MCF 10A (cell line): ENCODE measurements around the gene BRSK1. TPM values are rescaled to one million over a fixed set of nuclear protein-coding genes. Genes with fewer than 3 reads are reported as not detected.

Source experiments
- BruUV-seq: library from RNA; stranded (reverse); fragments of 400-500 nt; replicated peaks from 2 replicates; lab custom pipeline; 2021; lab: Mats Ljungman, UMichigan
- CTCF ChIA-PET: fragments of 300-600 bp; sonication (Branson Sonifier 250); formaldehyde crosslinking; extraction: SDS; loops from one replicate; lab custom pipeline; 2021; ENCODE audit warnings: antibody characterized with exemption, inconsistent platforms; lab: Yijun Ruan, JAX
- POLR2A ChIA-PET: fragments of 300-600, 350-650 bp; sonication (Branson Sonifier 250); formaldehyde crosslinking; extraction: SDS; loops from one replicate; lab custom pipeline; 2020; ENCODE audit warnings: antibody characterized with exemption, inconsistent platforms; lab: Yijun Ruan, JAX
- DNase-seq: peaks from one replicate; pipeline ENCODE4 v3.0.0-alpha.2; 2018; ENCODE audit not compliant: unreplicated experiment
- H3K27ac Mint-ChIP-seq: one replicate; pipeline ENCODE4 v1.8.0; 2022; ENCODE audit warnings: mild to moderate bottlenecking, low read depth, mixed read lengths; ENCODE audit not compliant: unreplicated experiment
- H3K27me3 Mint-ChIP-seq: one replicate; pipeline ENCODE4 v1.8.0; 2022; ENCODE audit warnings: mixed read lengths; ENCODE audit not compliant: insufficient read depth, unreplicated experiment
- H3K36me3 Mint-ChIP-seq: one replicate; pipeline ENCODE4 v1.8.0; 2022; ENCODE audit warnings: mild to moderate bottlenecking, moderate library complexity, mixed read lengths; ENCODE audit not compliant: insufficient read depth, unreplicated experiment
- H3K4me1 Mint-ChIP-seq: one replicate; pipeline ENCODE4 v1.8.0; 2022; ENCODE audit warnings: mixed read lengths; ENCODE audit not compliant: insufficient read depth, unreplicated experiment
- H3K4me3 Mint-ChIP-seq: one replicate; pipeline ENCODE4 v1.8.0; 2022; ENCODE audit warnings: mild to moderate bottlenecking, moderate library complexity, mixed read lengths; ENCODE audit not compliant: unreplicated experiment
- H3K9me3 Mint-ChIP-seq: one replicate; pipeline ENCODE4 v1.8.0; 2022; ENCODE audit warnings: mixed read lengths; ENCODE audit not compliant: unreplicated experiment
- CTCF ChIP-seq: fragments of 200-600 bp; IDR thresholded peaks from one replicate; pipeline ENCODE4 v1.8.0; 2022; ENCODE audit warnings: antibody characterized with exemption, mild to moderate bottlenecking; ENCODE audit not compliant: unreplicated experiment
- intact Hi-C: fragments of 100-400 bp; cut with micrococcal nuclease; formaldehyde crosslinking; loops from 2 replicates; pipeline ENCODE4 v1.14.1; 2022
- total RNA-seq: library from RNA; stranded (reverse); gene quantifications from 2 replicates; pipeline ENCODE4 v1.2.3, GENCODE V29; 2022

BRSK1 gene
- total RNA-seq, 1 experiment from 2014 or later = 5.1 TPM

GRCh38 chr19:55289117-55289796, 5.5 kb downstream of the BRSK1 start:
- Mint-ChIP-seq H3K9me3 (no peaks in the 10 kb centered on the region), H3K36me3 (peaks cover 5% of the 10 kb centered on the region), H3K4me1 (peaks cover 5% of the 10 kb centered on the region), H3K4me3 (no peak overlapping the region), H3K27ac (no peak overlapping the region), H3K27me3 (no peaks in the 10 kb centered on the region)
- ChIA-PET POLR2A (no interaction called here), CTCF (no interaction called here)
- no TSS peak for BruUV-seq
- no peak for DNase-seq
- TF ChIP-seq CTCF = no peak
- intact Hi-C loops = no loop called here

GRCh38 chr19:55297267-55297666, 13.5 kb downstream of the BRSK1 start:
- POLR2A ChIA-PET = no interaction called here
- Mint-ChIP-seq H3K4me1 (peaks cover under 1% of the 10 kb centered on the region), H3K4me3 (no peak overlapping the region), H3K9me3 (no peaks in the 10 kb centered on the region), H3K27me3 (no peaks in the 10 kb centered on the region), H3K36me3 (peaks cover 6% of the 10 kb centered on the region), H3K27ac (no peak overlapping the region)
- BruUV-seq = no TSS peak
- CTCF ChIA-PET = interaction anchor here (1.5 to 2.8 kb wide), 2 partner anchors 9 to 86 kb away, joined by 3 to 9 read pairs; partner anchors contain the start of gene TMEM238
- TF ChIP-seq CTCF = no peak
- no peak for DNase-seq
- intact Hi-C loops = no loop called here

- no peak overlapping the region for H3K27ac Mint-ChIP-seq
- no peaks in the 10 kb centered on the region for H3K9me3 Mint-ChIP-seq
- H3K36me3 Mint-ChIP-seq = peaks cover 6% of the 10 kb centered on the region
- TF ChIP-seq CTCF = no peak
- BruUV-seq = no TSS peak
- DNase-seq = no peak
- H3K4me3 Mint-ChIP-seq = no peak overlapping the region
- ChIA-PET CTCF (interaction anchor here (0.6 to 4.2 kb wide), 6 partner anchors 7 to 155 kb away, joined by 3 to 58 read pairs (median 27); partner anchors contain the start of gene TMEM238), POLR2A (no interaction called here)
- no peaks in the 10 kb centered on the region for H3K27me3 Mint-ChIP-seq
- no peaks in the 10 kb centered on the region for H3K4me1 Mint-ChIP-seq
- intact Hi-C loops = no loop called here
These were observed 16.2 kb downstream of the BRSK1 start for GRCh38 chr19:55299991-55300390.

GRCh38 chr19:55300886-55301458, 17.2 kb downstream of the BRSK1 start:
- intact Hi-C loops = no loop called here
- POLR2A ChIA-PET = interaction anchor here (0.6 to 3.0 kb wide), 9 partner anchors 9 to 108 kb away, joined by 3 to 23 read pairs (median 4); partner anchors contain the start of genes KMT5C, PPP6R1 and TMEM238
- H3K4me3 Mint-ChIP-seq = no peak overlapping the region

More at GRCh38 chr19:55300886-55301458, 17.2 kb downstream of the BRSK1 start:
- no peak for TF ChIP-seq CTCF
- no peaks in the 10 kb centered on the region for H3K9me3 Mint-ChIP-seq
- no peaks in the 10 kb centered on the region for H3K4me1 Mint-ChIP-seq
- CTCF ChIA-PET = interaction anchor here (0.6 to 4.2 kb wide), 43 partner anchors 8 to 487 kb away, joined by 3 to 58 read pairs (median 5); partner anchors contain the start of genes KMT5C, PPP6R1, TMEM150B and TMEM238
- H3K27me3 Mint-ChIP-seq = no peaks in the 10 kb centered on the region
- no peak overlapping the region for H3K27ac Mint-ChIP-seq
- H3K36me3 Mint-ChIP-seq = peaks cover 5% of the 10 kb centered on the region
- BruUV-seq = no TSS peak
- DNase-seq = no peak
